Measurements from ENCODE around the gene MYO15B.

Gene MYO15B

DNA sequence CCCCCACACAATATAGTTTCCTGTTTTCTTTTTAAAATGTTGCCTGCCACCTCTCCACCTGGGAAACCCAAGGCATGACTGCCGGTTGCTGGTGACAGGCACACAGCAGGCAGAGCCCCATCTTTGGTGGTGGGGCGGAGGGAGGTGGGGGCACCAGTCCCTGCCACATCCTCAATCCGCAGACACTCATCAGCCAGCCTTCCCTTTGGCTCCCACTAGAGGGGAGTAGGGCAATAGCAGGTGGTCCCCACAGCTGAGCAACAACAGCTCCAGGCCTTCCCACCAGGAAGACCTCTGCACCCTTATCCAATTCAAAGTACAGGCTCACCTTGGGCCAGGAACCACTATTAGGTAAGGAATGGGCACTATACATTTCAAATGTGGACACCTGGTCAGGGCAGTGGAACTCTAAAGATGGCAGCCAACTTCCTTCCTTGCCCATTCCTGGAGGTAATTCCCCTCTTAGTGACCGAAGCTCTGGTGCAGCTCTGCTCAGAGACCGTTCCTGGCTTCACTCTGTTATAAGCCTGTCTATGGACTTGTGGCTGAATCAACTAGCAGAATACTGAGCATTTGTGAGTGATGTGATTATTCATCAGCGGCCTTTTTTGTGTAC, 65.4 kb downstream of the MYO15B start:
- DNase-seq (ENCODE audit: low read depth): peak; percentile 30
- TF ChIP-seq, protein P1, sequence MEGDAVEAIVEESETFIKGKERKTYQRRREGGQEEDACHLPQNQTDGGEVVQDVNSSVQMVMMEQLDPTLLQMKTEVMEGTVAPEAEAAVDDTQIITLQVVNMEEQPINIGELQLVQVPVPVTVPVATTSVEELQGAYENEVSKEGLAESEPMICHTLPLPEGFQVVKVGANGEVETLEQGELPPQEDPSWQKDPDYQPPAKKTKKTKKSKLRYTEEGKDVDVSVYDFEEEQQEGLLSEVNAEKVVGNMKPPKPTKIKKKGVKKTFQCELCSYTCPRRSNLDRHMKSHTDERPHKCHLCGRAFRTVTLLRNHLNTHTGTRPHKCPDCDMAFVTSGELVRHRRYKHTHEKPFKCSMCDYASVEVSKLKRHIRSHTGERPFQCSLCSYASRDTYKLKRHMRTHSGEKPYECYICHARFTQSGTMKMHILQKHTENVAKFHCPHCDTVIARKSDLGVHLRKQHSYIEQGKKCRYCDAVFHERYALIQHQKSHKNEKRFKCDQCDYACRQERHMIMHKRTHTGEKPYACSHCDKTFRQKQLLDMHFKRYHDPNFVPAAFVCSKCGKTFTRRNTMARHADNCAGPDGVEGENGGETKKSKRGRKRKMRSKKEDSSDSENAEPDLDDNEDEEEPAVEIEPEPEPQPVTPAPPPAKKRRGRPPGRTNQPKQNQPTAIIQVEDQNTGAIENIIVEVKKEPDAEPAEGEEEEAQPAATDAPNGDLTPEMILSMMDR (conservative IDR thresholded peaks at IDR 0.05; ENCODE audit: control insufficient read depth, insufficient read depth, low read depth, low read length): peak; percentile 82

DNA sequence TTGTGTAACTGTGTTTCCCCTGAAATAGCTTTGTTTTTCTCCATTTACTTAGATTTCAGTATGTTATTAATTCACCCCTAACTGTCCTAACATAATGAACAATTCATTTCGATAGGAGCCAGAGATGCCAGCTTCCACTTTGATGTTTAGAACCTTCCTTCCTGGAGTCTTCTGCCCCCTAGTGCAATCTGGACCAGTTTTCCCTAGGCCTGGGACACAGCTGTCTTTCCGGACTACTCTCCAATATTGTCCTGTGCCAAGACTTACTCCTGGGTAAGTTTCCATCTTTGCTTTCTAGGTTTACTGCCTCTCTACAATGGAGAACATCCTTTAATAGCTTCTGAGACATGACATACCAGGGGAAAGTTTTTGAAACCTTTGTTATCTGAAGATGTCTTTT, 66.6 kb downstream of the MYO15B start:
- DNase-seq (ENCODE audit: low read depth): peak; percentile 27
- TF ChIP-seq, protein P1 (conservative IDR thresholded peaks at IDR 0.05; ENCODE audit: control insufficient read depth, insufficient read depth, low read depth, low read length): peak; percentile 22
- no peak overlapping the region for H3K4me3 ChIP-seq (ENCODE audit: control insufficient read depth, low read depth, low read length)

More for the DNA sequence above, 65.4 kb downstream of the MYO15B start:
- H3K4me3 ChIP-seq (ENCODE audit: control insufficient read depth, low read depth, low read length): no peak overlapping the region

DNA sequence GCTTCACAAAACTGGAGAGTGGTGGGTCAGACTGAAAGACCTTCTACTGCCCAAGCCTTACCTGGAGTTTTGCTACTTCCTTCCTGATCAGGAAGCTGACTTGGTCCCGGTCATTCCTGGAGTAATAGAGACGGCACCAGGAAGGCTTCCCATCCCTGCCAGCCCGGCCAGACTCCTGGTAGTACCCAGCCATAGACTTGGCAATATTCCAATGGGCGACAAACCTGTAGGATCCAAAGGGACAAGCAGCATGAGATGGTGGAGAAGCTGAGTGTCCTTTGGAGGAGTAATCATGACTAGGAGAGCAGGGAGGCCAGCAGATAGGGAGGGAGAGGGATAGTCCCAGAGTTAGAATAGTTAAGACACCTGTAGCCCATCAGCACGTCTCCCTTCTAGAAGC, 70.6 kb downstream of the MYO15B start:
- DNase-seq (ENCODE audit: low read depth): no peak
- H3K4me3 ChIP-seq (ENCODE audit: control insufficient read depth, low read depth, low read length): no peak overlapping the region
- TF ChIP-seq, protein P1 (conservative IDR thresholded peaks at IDR 0.05; ENCODE audit: control insufficient read depth, insufficient read depth, low read depth, low read length): no peak

DNA sequence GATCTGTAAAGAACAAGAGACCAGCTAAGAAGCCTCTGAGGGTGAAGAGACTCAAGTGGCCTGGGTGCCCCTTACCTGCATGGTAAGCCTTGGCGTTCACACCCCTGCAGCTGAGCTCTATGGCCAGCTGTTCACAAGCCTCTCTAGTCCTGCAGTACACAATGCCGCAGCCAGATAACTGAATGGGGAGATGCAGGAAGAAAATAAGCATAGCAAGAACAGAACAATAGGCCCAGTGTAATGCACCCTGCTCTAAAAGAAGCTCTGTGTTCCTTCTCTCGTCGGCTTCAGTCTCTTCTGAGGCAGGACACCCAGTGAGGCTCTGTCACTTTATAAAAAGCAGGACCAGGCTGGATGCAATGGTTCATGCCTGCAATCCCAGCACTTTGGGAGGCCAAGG, 73.9 kb downstream of the MYO15B start:
- DNase-seq (ENCODE audit: low read depth): no peak
- TF ChIP-seq, protein P1 (conservative IDR thresholded peaks at IDR 0.05; ENCODE audit: control insufficient read depth, insufficient read depth, low read depth, low read length): no peak
- no peak overlapping the region for H3K4me3 ChIP-seq (ENCODE audit: control insufficient read depth, low read depth, low read length)

DNA sequence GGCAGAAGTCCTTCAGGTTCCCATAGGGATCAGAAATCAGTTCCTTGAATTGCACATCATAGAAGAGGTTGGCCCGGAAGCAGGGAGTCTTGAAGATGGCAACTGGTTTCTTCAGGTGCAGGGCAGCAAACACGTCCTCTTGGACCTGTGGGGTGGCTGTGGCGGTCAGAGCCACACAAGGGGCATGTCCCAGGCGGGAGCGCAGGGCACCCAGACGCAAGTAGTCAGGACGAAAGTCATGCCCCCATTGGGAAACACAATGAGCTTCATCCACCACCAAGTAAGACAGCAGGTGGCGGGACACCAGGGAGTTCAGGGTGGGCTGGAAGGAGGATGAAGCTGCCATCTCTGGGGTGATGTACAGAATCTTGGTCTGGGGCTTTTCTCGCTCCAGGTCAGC, 74.9 kb downstream of the MYO15B start:
- no peak overlapping the region for H3K4me3 ChIP-seq (ENCODE audit: control insufficient read depth, low read depth, low read length)
- TF ChIP-seq, protein P1 (conservative IDR thresholded peaks at IDR 0.05; ENCODE audit: control insufficient read depth, insufficient read depth, low read depth, low read length): no peak
- DNase-seq (ENCODE audit: low read depth): no peak

DNA sequence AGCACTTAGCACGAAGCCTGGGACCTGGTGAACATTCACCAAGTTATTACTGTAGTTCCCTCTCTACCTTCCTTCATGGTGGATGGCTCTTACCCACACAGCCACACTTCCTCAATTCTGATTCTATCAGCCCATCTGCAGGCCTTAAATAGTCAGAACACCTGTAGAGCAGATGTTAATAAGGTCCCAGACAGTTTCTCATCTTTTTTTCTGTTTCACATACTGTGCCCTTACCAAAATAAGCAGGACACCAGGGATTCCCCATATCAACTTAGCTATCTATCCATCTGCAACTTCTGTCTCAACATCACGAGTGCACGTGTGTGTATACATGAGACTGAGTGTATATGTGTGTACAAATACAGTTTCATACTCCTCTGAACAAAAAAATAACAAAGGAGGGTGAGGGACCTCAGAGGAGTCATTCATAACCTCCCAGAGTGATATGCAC, 76.5 kb downstream of the MYO15B start:
- TF ChIP-seq, protein P1 (conservative IDR thresholded peaks at IDR 0.05; ENCODE audit: control insufficient read depth, insufficient read depth, low read depth, low read length): no peak
- no peak for DNase-seq (ENCODE audit: low read depth)
- H3K4me3 ChIP-seq (ENCODE audit: control insufficient read depth, low read depth, low read length): no peak overlapping the region

Measured in fibroblast of mammary gland (primary cell).